Hematopoietic multipotent progenitor cell treated with erythropoietin and hydrocortisone succinate and interleukin-3 and kit ligand, for 6 days (in vitro differentiated cells): ENCODE results near the gene PGGT1B.

ENCODE experiments used
- DNase-seq: peaks from one replicate; pipeline ENCODE4 v3.0.0-alpha.2; 2015

Gene PGGT1B

DNA sequence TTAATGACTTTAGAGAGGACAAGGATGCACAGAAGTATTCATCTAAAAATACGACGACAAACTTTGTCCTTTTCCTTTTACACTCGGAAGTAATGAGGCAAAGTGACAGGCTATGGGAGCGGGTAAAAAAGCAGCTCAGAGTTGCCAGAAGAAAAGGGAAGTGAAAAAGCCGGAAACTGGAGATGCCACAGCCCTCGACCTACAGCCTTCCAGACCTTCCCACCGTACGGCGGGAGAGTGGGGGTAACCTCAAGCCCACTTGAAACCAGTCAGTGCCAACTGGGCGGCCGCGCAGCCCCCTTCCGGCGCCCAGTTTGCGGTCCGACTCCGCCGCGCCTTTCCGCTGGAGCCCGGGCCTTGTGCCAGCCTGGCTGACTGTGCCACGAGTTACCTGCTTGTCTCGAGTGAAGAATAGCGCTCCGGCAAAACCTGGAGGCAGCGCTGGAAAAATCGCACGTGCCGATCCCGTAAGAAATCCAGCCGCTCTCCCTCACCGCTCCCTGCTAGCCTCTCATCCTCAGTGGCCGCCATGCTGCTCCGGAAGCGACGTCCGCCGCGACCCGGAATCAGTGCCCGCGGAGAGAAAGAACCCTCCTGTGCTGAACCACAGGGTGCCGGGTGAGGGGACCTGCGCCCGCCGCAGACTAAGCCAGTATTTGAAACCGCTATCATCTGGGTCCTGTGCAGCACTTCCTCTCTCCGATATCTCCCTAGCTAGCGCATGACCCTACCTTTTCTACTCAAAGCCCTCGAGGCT lies at the start of gene PGGT1B:
PGGT1B (minus strand) TSS at position 557 of the 757 bp plus-strand sequence; CDS start at position 531, 26 bp downstream.
- DNase-seq = peak; percentile 83

DNA sequence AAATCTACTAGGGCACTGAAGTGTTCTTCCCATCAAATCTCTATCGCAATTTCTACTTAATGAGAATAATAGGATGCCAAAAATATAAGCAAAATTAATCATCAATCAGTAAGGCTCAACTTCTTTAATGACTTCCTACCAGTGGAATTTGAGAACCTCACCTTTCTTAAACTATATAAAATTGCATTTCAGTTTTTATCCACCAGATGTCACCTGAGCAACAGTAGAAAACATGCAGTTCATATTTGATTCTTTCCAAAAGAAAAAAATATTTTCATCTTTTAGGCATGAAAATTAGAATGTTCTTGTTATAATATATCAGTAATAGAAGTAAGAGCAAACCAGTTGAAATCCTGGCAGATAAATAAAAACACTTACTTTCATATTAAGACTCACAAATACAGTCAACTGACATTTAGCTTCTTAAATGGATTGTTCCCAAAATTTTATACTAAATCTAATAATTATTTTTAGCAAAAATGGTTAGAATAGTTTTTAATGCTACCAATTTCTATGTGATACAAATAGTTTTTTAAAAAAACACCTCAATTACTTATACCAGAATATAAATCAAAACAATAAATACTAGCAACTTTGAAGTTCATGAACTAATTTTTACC lies 47.2 kb upstream of the PGGT1B start:
- DNase-seq = peak; percentile 73

DNA sequence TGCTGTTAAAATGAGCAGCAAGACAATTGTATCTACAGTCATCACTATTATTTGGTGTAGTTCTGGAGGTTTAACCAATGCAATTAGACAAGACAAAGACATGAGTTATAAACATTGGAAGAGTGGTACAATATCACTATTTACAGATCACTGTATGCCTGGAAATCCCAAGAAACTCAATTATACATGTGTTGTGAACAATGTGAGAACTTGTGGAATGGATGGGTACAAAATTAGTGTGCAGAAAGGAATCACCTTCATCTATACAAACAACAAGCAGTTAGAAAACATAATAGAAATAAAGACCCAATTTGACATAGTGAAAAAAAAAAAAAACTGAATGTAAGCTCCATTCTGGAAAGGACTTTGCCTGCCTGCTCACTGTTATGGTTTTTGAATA lies 46.1 kb upstream of the PGGT1B start:
- DNase-seq = no peak

DNA sequence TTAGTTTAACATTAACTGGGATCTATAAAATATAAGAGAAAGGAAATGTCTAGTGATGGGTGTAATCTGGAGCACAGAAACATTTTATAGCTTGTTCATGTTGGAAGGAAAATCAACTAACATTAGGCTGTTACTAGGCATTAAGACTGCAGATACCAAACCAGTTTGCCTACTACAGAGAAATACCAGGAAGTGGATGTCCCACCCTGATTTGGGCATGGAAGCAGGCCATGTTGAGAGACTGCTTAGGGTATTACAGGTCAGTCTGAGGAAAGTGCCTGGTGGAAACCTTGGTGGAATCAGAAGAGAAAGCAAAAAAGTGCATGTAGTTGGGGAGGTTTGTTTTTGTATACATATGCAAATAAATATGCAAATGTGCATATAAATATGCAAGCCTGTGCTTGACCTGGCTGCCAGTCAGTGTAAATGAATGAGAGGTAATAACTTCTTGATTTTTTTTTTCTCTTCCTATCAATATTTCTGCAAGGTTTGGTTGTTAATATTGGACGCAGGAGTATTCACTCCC lies 43.4 kb upstream of the PGGT1B start:
- DNase-seq = no peak

DNA sequence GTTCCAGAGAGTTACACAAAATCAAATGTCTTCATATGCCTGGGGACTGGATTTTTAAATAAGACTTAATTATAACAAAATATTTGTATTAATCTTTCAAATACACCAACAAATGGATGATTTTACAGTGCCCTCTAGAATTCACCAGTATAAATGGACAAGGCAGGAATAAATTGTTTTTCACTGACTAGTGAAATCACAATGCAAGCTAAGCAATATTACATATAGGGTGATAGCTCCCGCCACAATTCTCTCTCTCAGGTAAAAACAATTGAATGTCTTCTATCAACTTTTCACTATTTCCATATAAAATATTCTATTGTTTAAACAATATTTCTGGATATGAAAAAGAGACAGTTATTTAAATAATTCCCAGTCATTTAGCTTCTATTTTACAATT lies 41.8 kb upstream of the PGGT1B start:
- no peak for DNase-seq

DNA sequence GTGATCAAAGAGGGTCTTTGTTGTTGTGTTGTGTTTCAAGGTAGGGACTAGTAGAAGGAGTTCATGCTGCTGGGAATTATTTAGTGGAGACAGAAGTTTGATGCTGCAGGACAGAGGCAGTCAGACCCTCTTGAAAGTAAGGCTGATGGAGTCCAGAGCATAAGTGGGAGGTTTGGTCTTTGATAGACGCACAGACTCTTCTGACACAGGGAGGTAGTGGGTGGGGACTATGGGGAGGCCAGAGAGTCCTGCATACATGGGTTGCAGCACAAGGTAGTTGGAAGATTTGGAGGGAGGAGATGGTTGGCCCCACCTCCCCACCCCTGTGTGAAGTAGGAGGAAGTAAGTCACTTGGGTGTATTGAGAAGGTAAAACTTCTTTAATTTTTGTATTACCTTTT lies 36.1 kb upstream of the PGGT1B start:
- DNase-seq = no peak

DNA sequence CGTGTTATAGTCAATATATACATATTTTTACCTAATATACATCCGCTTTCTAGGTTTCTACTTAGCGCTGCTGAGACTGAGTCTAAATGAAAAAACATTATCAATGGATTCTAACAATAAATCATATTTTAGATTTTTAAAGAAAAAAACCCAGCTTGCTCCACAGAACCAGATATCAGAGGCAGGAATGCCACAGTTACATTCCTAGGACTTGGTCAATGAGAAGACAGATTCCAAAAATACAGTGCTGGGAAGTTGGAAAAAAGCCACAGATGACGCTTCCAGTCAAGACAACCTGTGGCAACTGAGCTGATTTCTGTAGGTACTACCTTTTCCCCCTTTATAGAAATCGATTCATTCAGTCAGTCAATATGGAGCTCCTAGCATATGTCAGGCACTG lies 34.4 kb upstream of the PGGT1B start:
- no peak for DNase-seq

DNA sequence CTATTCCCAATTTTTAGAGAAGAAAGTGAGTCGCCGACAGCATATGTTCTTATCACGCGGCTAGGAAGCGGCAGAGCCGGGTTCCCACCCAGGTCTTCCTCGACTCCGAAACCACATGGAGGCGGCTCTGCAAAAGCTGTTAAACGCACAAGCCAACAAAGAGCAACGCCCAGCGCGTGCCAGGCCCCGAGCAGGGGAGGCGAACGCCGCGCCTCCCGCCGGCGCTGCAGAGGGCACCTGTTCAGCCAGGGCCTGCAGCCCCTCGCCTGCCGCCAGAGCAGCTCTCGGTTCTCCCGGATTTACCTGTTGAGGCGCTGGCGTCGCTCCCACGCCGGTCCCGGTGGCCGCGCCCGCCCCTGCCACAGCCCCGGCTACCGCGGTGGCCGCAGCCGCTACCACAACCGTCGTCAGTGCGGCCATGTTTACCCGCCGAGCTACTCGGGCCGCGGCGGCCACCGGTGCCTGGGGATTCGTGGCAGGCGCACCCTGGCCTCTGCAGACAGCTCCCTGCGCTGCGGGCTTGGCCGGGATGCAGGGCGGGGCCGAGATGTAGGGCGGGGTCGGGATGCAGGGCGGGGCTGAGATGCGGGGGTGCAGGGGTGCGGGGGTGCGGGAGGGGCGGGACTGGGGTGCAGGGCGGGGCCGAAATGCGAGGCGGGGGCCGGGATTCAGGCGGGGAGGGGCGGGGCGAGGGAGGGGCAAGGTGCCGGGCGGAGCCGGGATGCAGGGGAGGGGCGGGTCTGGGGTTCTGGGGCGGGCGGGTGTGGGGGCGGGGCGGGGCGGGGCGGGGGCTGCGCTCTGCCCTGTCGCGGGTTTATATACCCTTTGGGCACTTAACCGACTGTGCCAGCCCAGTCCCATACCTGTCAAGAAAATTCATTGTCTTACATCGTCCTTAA lies 33.7 kb upstream of the PGGT1B start, which contains the start of gene CCDC112:
CCDC112 (minus strand) TSS at position 531 of the 899 bp plus-strand sequence; CDS start at position 420, 111 bp downstream.
- peak; percentile 89 for DNase-seq

DNA sequence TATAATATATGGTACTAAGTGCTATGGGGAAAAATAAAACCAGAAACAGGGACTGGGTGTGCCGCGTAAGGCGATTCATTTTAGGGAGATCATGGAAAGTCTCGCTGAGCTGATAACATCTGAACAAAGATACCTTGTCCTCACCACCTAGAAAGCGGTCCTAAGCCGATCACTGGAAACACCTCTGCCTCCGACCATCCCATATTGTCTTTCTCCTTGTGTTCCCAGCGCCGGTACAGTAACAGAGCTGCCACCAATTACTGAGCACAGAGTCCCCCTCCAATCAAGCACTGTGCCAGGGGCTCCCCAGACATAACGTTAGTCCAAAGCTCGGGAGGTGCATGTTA lies 33.1 kb upstream of the PGGT1B start:
- no peak for DNase-seq

DNA sequence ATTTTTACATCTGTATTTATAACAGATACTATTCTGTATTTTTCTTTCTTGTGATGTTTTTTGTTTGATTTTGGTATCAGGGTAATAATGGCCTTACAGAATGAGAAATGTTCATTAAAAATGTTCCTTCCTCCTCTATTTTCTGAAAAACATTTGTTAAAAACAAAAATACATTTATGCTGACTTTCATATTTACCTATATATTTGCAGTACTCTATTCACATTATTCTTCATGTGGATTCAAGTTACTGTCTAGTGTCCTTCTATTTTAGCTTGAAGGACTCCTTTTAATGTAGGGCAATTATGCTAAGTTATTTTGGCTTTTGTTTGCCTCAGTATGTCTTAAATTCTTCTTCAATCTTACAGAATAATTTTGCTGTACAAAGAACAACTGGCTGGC lies 28.7 kb upstream of the PGGT1B start:
- no peak for DNase-seq

DNA sequence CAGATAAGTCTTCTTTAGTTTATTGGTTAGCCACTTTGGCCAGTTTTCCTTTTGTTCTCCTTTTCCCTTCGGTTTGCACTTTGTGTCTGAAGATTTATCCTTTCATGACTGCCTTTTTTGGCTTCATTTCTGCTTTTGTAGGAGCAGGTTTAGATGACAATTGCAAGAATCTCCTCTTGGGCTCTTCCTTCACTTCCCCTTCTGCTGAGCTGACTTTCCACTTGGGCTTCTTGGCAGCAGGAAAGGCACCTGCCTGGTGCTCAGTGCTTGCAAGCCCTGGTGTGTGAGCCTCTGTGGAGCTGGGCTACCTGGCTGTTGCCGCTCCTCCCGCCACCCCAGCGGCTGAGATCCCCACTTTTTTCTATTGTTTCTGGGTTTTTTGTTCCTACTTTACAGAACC lies 26.4 kb upstream of the PGGT1B start:
- DNase-seq = no peak

DNA sequence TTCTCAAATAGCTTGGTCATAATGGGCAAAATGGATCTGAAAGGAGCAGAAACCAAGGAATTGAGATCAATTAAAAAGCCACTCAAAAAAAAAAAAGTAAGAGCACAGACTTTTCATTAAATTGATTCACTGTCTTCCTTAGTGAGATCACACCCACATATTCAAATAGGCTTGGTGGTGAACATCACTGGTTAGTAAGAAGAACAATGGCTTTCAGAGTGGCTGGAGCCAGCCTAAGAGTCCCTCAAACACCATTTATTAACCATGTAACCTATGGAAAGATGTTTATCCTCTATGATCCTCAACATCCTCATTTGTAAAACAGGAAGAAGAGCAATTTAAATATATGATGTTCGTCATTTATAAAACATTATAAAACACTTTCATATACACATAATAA lies 21.3 kb upstream of the PGGT1B start:
- no peak for DNase-seq

DNA sequence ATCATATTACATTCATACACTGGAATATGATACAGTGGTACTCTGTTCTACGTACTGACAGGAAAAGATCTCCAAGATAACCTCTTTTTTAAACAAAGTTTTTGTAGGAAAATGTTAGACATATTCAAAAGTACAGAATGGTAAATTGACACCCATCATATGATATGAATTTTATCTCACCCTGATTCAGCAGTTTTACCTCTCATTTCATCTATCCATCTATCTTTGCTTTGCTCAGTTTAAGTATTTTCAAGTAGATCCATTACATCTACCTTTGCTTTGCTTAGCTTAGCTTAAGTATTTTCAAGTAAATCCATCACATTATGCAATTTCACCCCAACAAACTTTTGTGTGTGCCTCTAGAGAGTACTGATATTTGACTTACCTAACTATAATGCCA lies 19.5 kb upstream of the PGGT1B start:
- no peak for DNase-seq

DNA sequence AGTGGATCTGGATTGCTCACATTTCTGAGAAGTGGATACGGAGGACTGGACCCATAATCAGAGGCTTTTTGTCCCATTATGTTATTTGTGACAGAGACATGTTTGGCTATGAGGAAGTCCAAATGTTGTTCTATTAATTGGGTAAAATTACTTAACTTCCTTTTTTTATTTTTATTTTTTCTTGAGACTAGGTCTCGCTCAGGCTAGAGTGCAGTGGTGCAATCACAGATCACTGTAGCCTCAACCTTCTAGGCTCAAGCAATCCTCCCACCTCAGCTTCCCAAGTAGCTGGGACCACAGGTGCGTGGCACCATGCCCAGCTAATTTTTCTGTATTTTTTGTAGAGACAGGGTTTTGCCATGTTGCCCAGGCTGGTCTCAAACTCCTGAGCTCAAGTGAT lies 11.9 kb upstream of the PGGT1B start:
- peak; percentile 25 for DNase-seq

DNA sequence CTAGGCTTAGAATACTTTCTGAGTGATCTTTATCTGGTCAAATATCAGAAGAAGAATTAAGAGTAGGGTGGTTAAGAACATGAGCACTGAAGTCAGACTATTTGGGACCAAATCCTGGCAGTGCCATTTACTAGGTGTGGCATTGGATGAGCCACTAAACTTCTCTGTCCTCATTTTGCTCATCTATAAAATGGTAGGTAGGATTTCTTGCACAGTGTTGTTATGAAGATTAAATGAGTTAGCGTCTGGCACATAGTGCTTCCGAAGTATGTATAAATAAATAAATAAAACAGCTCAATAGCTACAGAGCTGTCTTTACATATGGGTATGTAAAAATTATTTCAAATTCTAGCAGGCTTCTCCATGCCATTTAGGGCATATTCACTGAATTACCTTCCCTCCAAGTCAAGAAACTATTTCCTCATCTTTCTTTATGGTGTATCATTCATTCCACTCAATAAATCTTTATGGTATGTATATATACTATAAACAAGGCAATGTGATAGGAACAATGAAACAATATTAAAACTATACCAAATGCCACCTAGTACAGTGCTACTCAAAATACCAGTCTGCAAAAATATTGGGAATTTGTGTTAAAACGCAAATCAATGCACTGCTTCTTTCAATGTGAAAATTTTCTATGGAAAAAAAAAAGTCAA lies 9.8 kb upstream of the PGGT1B start:
- no peak for DNase-seq

DNA sequence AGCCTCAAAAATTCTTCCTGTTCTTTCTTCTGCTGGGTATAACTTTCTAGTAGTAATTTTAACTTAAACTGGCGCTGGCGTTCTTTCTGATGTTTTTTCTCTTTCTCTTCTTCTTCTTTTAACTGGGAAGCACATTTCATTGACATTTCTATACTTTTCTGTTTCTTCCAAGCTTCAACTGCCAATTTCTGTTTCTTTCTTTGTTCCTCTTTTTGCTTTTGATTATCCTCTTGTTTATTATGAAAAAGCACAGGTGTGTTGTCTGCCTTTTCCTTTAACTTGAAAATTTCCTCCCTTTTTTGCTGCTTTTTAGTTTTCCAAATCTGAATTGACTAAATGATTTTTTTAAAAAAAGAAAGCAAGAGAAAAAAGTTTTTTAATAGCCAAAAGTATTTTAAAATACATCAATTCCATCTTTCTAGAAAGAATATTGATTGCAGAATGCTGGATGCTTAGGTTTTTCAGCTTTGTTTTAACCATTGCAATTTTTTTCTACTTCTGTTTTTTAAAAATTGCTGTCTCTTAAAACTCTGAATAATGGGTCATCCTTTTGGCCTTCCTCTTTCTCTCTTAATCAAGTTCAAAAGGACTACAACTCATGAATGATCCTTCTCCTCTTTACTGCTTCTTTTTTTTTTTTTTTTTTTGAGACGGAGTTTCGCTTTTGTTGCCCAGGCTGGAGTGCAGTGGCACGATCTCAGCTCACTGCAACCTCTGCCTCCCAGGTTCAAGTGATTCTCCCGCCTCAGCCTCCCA lies 8.8 kb upstream of the PGGT1B start:
- DNase-seq = no peak

DNA sequence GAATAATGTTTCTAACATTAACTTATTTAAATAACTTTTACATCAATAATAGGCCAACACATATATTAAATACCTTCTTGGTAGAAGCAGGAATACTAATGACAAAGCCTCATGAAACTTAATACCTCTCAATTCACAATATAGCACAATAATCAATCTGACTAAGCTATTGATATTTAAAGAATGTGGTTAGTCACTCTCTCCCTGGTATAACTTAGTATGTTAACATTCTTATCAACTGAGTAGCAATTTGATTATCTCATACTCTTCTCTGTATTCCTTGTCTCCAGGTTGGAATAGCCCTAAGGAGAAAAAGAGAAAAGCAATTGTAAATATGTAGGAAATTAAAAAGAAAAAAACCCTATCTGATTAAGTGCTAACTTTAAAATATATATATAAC lies 4.9 kb upstream of the PGGT1B start:
- no peak for DNase-seq

DNA sequence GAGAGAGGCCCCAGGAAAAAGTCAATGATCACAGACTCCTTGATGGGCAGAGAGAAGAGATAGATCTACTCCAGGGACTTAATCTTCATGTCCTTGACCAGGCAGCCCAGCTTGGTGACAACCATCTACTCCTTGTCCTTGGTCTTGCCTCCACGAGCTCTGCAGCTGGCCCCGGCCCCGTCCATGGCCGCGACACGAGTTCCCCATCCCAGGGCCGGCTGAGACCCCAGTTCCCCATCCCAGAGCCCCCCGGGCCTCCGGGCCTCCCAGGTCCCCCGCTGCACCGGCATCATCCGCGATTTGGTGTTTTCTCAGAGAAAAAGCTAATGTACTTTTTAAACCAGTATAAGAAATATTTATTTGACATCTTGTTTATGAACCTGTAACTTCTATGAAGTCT lies 2.5 kb upstream of the PGGT1B start:
- DNase-seq = no peak

DNA sequence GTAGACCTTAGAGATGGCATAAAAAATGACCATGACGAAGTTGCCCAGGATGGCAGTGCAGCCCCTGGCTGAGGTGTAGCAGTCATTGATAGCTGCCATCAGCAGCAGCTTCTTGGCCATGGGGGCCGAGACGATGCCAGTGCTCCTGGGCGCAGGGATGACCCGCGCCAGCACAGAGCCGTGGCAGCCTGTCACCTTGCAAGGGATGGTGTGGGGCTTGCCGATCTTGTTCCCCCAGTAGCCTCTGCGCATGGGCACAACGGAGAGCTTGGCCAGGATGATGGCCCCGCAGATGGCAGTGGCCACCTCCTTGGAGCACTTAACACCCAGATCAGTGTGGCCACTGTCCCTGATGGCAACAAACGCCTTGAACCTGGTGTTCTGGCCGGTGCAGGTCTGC lies 2.1 kb upstream of the PGGT1B start:
- DNase-seq = no peak

DNA sequence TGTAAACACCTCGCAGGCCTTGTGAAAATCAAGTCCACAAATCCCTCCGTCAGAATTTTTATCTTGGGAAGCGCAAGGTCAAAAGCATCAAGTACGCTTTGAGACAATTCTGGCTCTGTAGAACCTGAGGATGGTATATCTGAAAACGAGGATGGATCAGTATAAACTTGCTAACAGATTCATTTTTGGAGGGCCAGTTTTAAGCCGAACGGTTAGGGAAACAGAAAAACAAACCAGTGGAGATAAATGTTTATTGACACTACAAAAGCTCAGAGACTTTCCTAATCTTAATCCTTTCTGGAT lies 352 bp upstream of the PGGT1B start:
- DNase-seq = no peak

DNA sequence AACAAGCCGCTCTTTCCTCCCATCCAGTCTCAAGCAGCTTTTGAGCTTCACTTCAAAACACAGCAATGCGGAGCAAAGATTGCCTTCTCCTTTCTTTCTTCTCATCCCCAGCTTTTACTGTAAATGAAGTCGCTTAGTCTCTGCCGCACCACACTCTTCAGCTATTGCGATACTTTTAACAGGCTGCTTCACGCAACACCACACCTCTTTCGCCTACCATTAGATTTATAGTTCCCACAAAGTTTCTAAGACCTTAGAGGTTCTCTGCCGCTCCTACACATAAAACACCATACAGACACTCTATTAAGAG lies 711 bp downstream of the PGGT1B start:
- DNase-seq = peak; percentile 48

DNA sequence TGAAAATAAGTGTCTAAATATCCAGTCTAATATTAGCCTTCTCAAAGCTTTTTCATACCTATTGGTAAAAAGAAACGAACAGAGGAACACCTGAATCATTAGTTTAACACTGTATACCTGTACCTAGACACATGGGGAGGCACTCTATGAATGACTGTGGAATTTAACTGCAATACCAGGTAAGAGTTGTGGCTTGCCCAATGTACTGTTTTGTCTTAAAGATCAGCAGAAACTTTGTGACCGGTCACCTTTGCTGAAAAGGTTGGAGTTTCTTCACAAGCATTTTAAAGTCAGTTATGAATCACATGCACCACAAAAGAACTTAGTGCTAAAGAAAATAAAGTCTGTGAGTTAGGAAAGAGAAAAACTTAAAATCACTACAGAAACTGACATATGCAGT lies 2.4 kb downstream of the PGGT1B start:
- DNase-seq = no peak

DNA sequence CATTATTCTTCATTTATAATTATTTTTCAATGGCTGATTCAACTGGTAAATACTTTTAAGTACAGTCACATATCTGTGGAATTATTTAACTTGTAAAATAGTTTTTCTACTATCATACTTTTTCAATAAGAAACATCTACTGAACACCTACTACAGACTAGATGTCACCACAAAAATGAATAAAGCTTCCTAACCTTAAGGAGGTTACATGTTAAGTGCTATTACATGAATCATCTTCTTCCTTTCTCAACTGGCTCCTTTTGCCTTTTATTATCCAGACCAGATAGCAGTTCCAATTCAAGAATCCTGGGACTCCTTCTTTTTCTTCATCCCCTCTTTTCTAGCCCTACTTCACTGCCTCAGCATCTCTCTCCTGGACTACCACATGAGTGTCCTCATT lies 4.7 kb downstream of the PGGT1B start:
- DNase-seq = no peak
